ENCODE data around the gene CCNJL.

Gene CCNJL

GRCh38 chr5:160289721-160290120 lies 22.6 kb downstream of the CCNJL start:
- no peak for DNase-seq (ENCODE audit: low read depth)

GRCh38 chr5:160289356-160289651 lies 23.1 kb downstream of the CCNJL start:
- DNase-seq (ENCODE audit: low read depth), result no peak

GRCh38 chr5:160287378-160288051 lies 24.8 kb downstream of the CCNJL start:
- DNase-seq (ENCODE audit: low read depth), result peak; percentile 12

GRCh38 chr5:160286947-160287346 lies 25.4 kb downstream of the CCNJL start:
- DNase-seq (ENCODE audit: low read depth), result no peak

- DNase-seq (ENCODE audit: low read depth), result no peak
Measured at GRCh38 chr5:160285316-160285715, 27.0 kb downstream of the CCNJL start.

GRCh38 chr5:160284291-160284873 lies 28.0 kb downstream of the CCNJL start:
- DNase-seq (ENCODE audit: low read depth), result no peak

GRCh38 chr5:160281275-160281674 lies 31.1 kb downstream of the CCNJL start:
- DNase-seq (ENCODE audit: low read depth), result no peak

- DNase-seq (ENCODE audit: low read depth), result no peak
Measured at GRCh38 chr5:160280384-160281095, 31.8 kb downstream of the CCNJL start.

- no peak for DNase-seq (ENCODE audit: low read depth)
Measured at GRCh38 chr5:160278343-160278742, 34.0 kb downstream of the CCNJL start.

GRCh38 chr5:160274483-160274931 lies 37.9 kb downstream of the CCNJL start:
- DNase-seq (ENCODE audit: low read depth), result no peak

- no peak for DNase-seq (ENCODE audit: low read depth)
Measured at GRCh38 chr5:160272889-160273288, 39.5 kb downstream of the CCNJL start.

GRCh38 chr5:160272264-160272663 lies 40.1 kb downstream of the CCNJL start:
- no peak for DNase-seq (ENCODE audit: low read depth)

- no peak for DNase-seq (ENCODE audit: low read depth)
Measured at GRCh38 chr5:160271836-160272235, 40.5 kb downstream of the CCNJL start.

GRCh38 chr5:160271396-160271795 lies 41.0 kb downstream of the CCNJL start:
- DNase-seq (ENCODE audit: low read depth), result no peak

- DNase-seq (ENCODE audit: low read depth), result no peak
Measured at GRCh38 chr5:160270704-160271103, 41.7 kb downstream of the CCNJL start.

- peak; percentile 57 for DNase-seq (ENCODE audit: low read depth)
Measured at GRCh38 chr5:160269017-160269416, 43.3 kb downstream of the CCNJL start.

- no peak for DNase-seq (ENCODE audit: low read depth)
Measured at GRCh38 chr5:160268121-160268520, 44.2 kb downstream of the CCNJL start.

GRCh38 chr5:160266752-160267345 lies 45.5 kb downstream of the CCNJL start:
- DNase-seq (ENCODE audit: low read depth), result no peak

GRCh38 chr5:160266044-160266443 lies 46.3 kb downstream of the CCNJL start:
- DNase-seq (ENCODE audit: low read depth), result no peak

- DNase-seq (ENCODE audit: low read depth), result no peak
Measured at GRCh38 chr5:160263326-160263855, 49.0 kb downstream of the CCNJL start.

- DNase-seq (ENCODE audit: low read depth), result no peak
Measured at GRCh38 chr5:160262151-160263074, 50.0 kb downstream of the CCNJL start.

Data from amniotic epithelial cell (primary cell).